Measurements from ENCODE around the gene TAS2R7.

- TF ChIP-seq POLR2AphosphoS5 (IDR thresholded peaks at IDR 0.05; ENCODE audit: borderline replicate concordance, low read depth, low read length) (no peak), EZH2 (IDR thresholded peaks at IDR 0.05) (no peak)
Measured at GRCh38 chr12:10759657-10760056, 42.8 kb downstream of the TAS2R7 start.
